ENCODE results near the gene TUBB2B. TPM values are rescaled to one million over a fixed set of nuclear protein-coding genes. Genes with fewer than 3 reads are reported as not detected.
"Not testable (repeated sequence)": the region's sequence is repeated elsewhere in the genome, so short reads cannot be mapped to it uniquely, and the experiment has no call there.

TUBB2B gene
- total and polyA plus RNA-seq, 12 donors, result 0.28 to 3.6 (median 0.94) TPM

- no peak for TF ChIP-seq CTCF (IDR thresholded peaks at IDR 0.05)
- no peaks in the 10 kb centered on the region for H3K36me3 ChIP-seq
- ATAC-seq (no peak), DNase-seq (no peak)
- no peak overlapping the region for H3K4me3 ChIP-seq
- H3K9me3 ChIP-seq, result no peaks in the 10 kb centered on the region
- 85 to 89% methylated on average over 4 of the region's 4 CpGs for WGBS, 2 donors
- H3K27ac ChIP-seq, result no peak overlapping the region
- H3K4me1 ChIP-seq, result peaks cover 0 to 6% (median 0%) of the 10 kb centered on the region in 9 donors
- H3K27me3 ChIP-seq, result peaks cover 0 to 29% (median 8%) of the 10 kb centered on the region in 7 donors
- intact Hi-C loops (cut with DNase I), result no loop called here
These were observed 15.3 kb upstream of the TUBB2B start for GRCh38 chr6:3242768-3243167.

GRCh38 chr6:3241745-3242144 lies 14.3 kb upstream of the TUBB2B start:
- ATAC-seq; H3K4me3 ChIP-seq; intact Hi-C loops (cut with DNase I); H3K36me3 ChIP-seq; H3K4me1 ChIP-seq; DNase-seq; H3K27ac ChIP-seq; H3K9me3 ChIP-seq: not testable (repeated sequence)
- peaks cover 0 to 26% (median 7%) of the 10 kb centered on the region in 7 donors for H3K27me3 ChIP-seq
- WGBS, 2 donors, result 93 to 97% methylated on average over 4 of the region's 4 CpGs

GRCh38 chr6:3240595-3240994 lies 13.1 kb upstream of the TUBB2B start:
- TF ChIP-seq CTCF (IDR thresholded peaks at IDR 0.05), result no peak
- Histone ChIP-seq H3K27me3 (peaks cover 0 to 32% (median 12%) of the 10 kb centered on the region in 7 donors), H3K9me3 (no peaks in the 10 kb centered on the region), H3K36me3 (no peaks in the 10 kb centered on the region), H3K4me1 (no peaks in the 10 kb centered on the region), H3K27ac (no peak overlapping the region), H3K4me3 (no peak overlapping the region)
- ATAC-seq (no peak), DNase-seq (no peak)
- 65 to 68% methylated on average over 7 of the region's 7 CpGs for WGBS, 2 donors
- intact Hi-C loops (cut with DNase I), result no loop called here

- Histone ChIP-seq H3K27me3 (peaks cover 0 to 45% (median 21%) of the 10 kb centered on the region in 7 donors), H3K4me3 (no peak overlapping the region), H3K4me1 (no peaks in the 10 kb centered on the region), H3K9me3 (no peaks in the 10 kb centered on the region), H3K36me3 (no peaks in the 10 kb centered on the region), H3K27ac (no peak overlapping the region)
- DNase-seq (no peak), ATAC-seq (no peak)
- no peak for TF ChIP-seq CTCF (IDR thresholded peaks at IDR 0.05)
- WGBS, 2 donors, result 83 to 85% methylated on average over 13 of the region's 13 CpGs
- intact Hi-C loops (cut with DNase I), result no loop called here
These were observed 11.8 kb upstream of the TUBB2B start for GRCh38 chr6:3239110-3239830.
